ENCODE data around the gene SAPCD2. TPM values are rescaled to one million over a fixed set of nuclear protein-coding genes. Genes with fewer than 3 reads are reported as not detected.

Gene SAPCD2
- total RNA-seq, 2 experiments from 2014 or later, result 26.8 to 27.0 TPM

- no peak for DNase-seq
- no peaks in the 10 kb centered on the region for H3K9me3 Mint-ChIP-seq
- peaks cover 3% of the 10 kb centered on the region for H3K4me1 Mint-ChIP-seq
- H3K27me3 Mint-ChIP-seq, result no peaks in the 10 kb centered on the region
- ChIA-PET CTCF (no interaction called here), POLR2A (interaction anchor here (2.6 to 7.0 kb wide), 4 partner anchors 16 to 129 kb away, joined by 11 to 39 read pairs (median 31); partner anchors contain the start of genes MAN1B1 and TUBB4B)
- no peak overlapping the region for H3K27ac Mint-ChIP-seq
- H3K36me3 Mint-ChIP-seq (ENCODE audit: low read depth), result peaks cover 17% of the 10 kb centered on the region
- H3K4me3 Mint-ChIP-seq, result no peak overlapping the region
These were observed 41.6 kb upstream of the SAPCD2 start for GRCh38 chr9:137111788-137112563.

GRCh38 chr9:137110911-137111787 lies 40.8 kb upstream of the SAPCD2 start:
- no peak overlapping the region for H3K27ac Mint-ChIP-seq
- ChIA-PET CTCF (no interaction called here), POLR2A (interaction anchor here (3.8 to 7.0 kb wide), 2 partner anchors 15 to 130 kb away, joined by 28 to 39 read pairs; partner anchors contain the start of gene TUBB4B)
- H3K36me3 Mint-ChIP-seq (ENCODE audit: low read depth), result peaks cover 17% of the 10 kb centered on the region
- no peak for DNase-seq
- peaks cover 3% of the 10 kb centered on the region for H3K4me1 Mint-ChIP-seq
- no peak overlapping the region for H3K4me3 Mint-ChIP-seq
- no peaks in the 10 kb centered on the region for H3K9me3 Mint-ChIP-seq
- no peaks in the 10 kb centered on the region for H3K27me3 Mint-ChIP-seq

- H3K9me3 Mint-ChIP-seq, result no peaks in the 10 kb centered on the region
- no peak overlapping the region for H3K4me3 Mint-ChIP-seq
- peaks cover 3% of the 10 kb centered on the region for H3K4me1 Mint-ChIP-seq
- DNase-seq, result no peak
- no peak overlapping the region for H3K27ac Mint-ChIP-seq
- H3K36me3 Mint-ChIP-seq (ENCODE audit: low read depth), result peaks cover 17% of the 10 kb centered on the region
- CTCF ChIA-PET, result no interaction called here
- POLR2A ChIA-PET, result interaction anchor here (2.1 to 7.0 kb wide), 2 partner anchors 20 to 131 kb away, joined by 6 to 39 read pairs; partner anchors contain the start of gene TUBB4B
- H3K27me3 Mint-ChIP-seq, result no peaks in the 10 kb centered on the region
These were observed 40.0 kb upstream of the SAPCD2 start for GRCh38 chr9:137110147-137110910.

GRCh38 chr9:137109250-137110146 lies 39.1 kb upstream of the SAPCD2 start:
- Mint-ChIP-seq H3K4me1 (peaks cover 3% of the 10 kb centered on the region), H3K4me3 (no peak overlapping the region), H3K27me3 (no peaks in the 10 kb centered on the region), H3K27ac (no peak overlapping the region), H3K36me3 (ENCODE audit: low read depth) (peaks cover 17% of the 10 kb centered on the region), H3K9me3 (no peaks in the 10 kb centered on the region)
- POLR2A ChIA-PET, result interaction anchor here (2.1 kb wide), 1 partner anchor 21 kb away, joined by 6 read pairs; no protein-coding TSS in a partner anchor
- CTCF ChIA-PET, result interaction anchor here (2.5 kb wide), 1 partner anchor 14 kb away, joined by 8 read pairs; no protein-coding TSS in a partner anchor
- DNase-seq, result no peak

GRCh38 chr9:137108608-137109249 lies 38.4 kb upstream of the SAPCD2 start:
- H3K27ac Mint-ChIP-seq, result no peak overlapping the region
- H3K27me3 Mint-ChIP-seq, result no peaks in the 10 kb centered on the region
- H3K36me3 Mint-ChIP-seq (ENCODE audit: low read depth), result peaks cover 17% of the 10 kb centered on the region
- CTCF ChIA-PET, result interaction anchor here (2.5 kb wide), 1 partner anchor 13 kb away, joined by 8 read pairs; no protein-coding TSS in a partner anchor
- no peak for DNase-seq
- no peak overlapping the region for H3K4me3 Mint-ChIP-seq
- POLR2A ChIA-PET, result interaction anchor here (2.1 kb wide), 1 partner anchor 21 kb away, joined by 6 read pairs; no protein-coding TSS in a partner anchor
- peaks cover 3% of the 10 kb centered on the region for H3K4me1 Mint-ChIP-seq
- H3K9me3 Mint-ChIP-seq, result no peaks in the 10 kb centered on the region

GRCh38 chr9:137107982-137108381 lies 37.6 kb upstream of the SAPCD2 start:
- H3K27ac Mint-ChIP-seq, result no peak overlapping the region
- no peaks in the 10 kb centered on the region for H3K4me1 Mint-ChIP-seq
- H3K4me3 Mint-ChIP-seq, result no peak overlapping the region
- no peaks in the 10 kb centered on the region for H3K9me3 Mint-ChIP-seq
- ChIA-PET CTCF (interaction anchor here (2.5 kb wide), 1 partner anchor 12 kb away, joined by 8 read pairs; no protein-coding TSS in a partner anchor), POLR2A (interaction anchor here (2.3 kb wide), 1 partner anchor 12 kb away, joined by 8 read pairs; no protein-coding TSS in a partner anchor)
- no peak for DNase-seq
- peaks cover 17% of the 10 kb centered on the region for H3K36me3 Mint-ChIP-seq (ENCODE audit: low read depth)
- H3K27me3 Mint-ChIP-seq, result no peaks in the 10 kb centered on the region

GRCh38 chr9:137107312-137107921 lies 37.1 kb upstream of the SAPCD2 start:
- Mint-ChIP-seq H3K4me3 (no peak overlapping the region), H3K27me3 (no peaks in the 10 kb centered on the region)
- CTCF ChIA-PET, result interaction anchor here (0.9 to 2.5 kb wide), 2 partner anchors 12 to 37 kb away, joined by 3 to 8 read pairs; partner anchors contain the start of gene SAPCD2

GRCh38 chr9:137106662-137107250 lies 36.4 kb upstream of the SAPCD2 start:
- H3K4me1 Mint-ChIP-seq, result no peaks in the 10 kb centered on the region
- ChIA-PET POLR2A (interaction anchor here (2.0 to 2.3 kb wide), 2 partner anchors 11 to 21 kb away, joined by 7 to 8 read pairs; partner anchors contain the start of gene MAN1B1), CTCF (interaction anchor here (0.9 to 2.5 kb wide), 2 partner anchors 11 to 37 kb away, joined by 3 to 8 read pairs; partner anchors contain the start of gene SAPCD2)
- H3K4me3 Mint-ChIP-seq, result no peak overlapping the region
- no peaks in the 10 kb centered on the region for H3K27me3 Mint-ChIP-seq
- H3K27ac Mint-ChIP-seq, result no peak overlapping the region
- no peak for DNase-seq
- peaks cover 15% of the 10 kb centered on the region for H3K36me3 Mint-ChIP-seq (ENCODE audit: low read depth)
- no peaks in the 10 kb centered on the region for H3K9me3 Mint-ChIP-seq

More at GRCh38 chr9:137107312-137107921, 37.1 kb upstream of the SAPCD2 start:
- Mint-ChIP-seq H3K27ac (no peak overlapping the region), H3K4me1 (no peaks in the 10 kb centered on the region), H3K36me3 (ENCODE audit: low read depth) (peaks cover 15% of the 10 kb centered on the region), H3K9me3 (no peaks in the 10 kb centered on the region)
- POLR2A ChIA-PET, result interaction anchor here (2.3 kb wide), 1 partner anchor 12 kb away, joined by 8 read pairs; no protein-coding TSS in a partner anchor
- no peak for DNase-seq

- CTCF ChIA-PET, result interaction anchor here (0.9 to 1.3 kb wide), 2 partner anchors 10 to 36 kb away, joined by 3 to 5 read pairs; partner anchors contain the start of gene SAPCD2
- no peaks in the 10 kb centered on the region for H3K27me3 Mint-ChIP-seq
- POLR2A ChIA-PET, result interaction anchor here (1.4 to 2.3 kb wide), 3 partner anchors 9 to 20 kb away, joined by 3 to 8 read pairs (median 7); partner anchors contain the start of gene MAN1B1
- no peaks in the 10 kb centered on the region for H3K4me1 Mint-ChIP-seq
- no peak overlapping the region for H3K4me3 Mint-ChIP-seq
- H3K36me3 Mint-ChIP-seq (ENCODE audit: low read depth), result peaks cover 13% of the 10 kb centered on the region
- peaks cover 4% of the 10 kb centered on the region for H3K9me3 Mint-ChIP-seq
- DNase-seq, result no peak
- H3K27ac Mint-ChIP-seq, result no peak overlapping the region
These were observed 35.7 kb upstream of the SAPCD2 start for GRCh38 chr9:137105814-137106661.

Data from activated CD4-positive, alpha-beta memory T cell treated with anti-CD3 and anti-CD28 coated beads, Interleukin-2, amount 10 ng/mL, durations not matched to agents 7 days and 5 days (primary cell).